Hematopoietic multipotent progenitor cell treated with erythropoietin and hydrocortisone succinate and interleukin-3 and kit ligand, for 6 days (in vitro differentiated cells): ENCODE measurements around the gene FHOD3.

Source experiments
- DNase-seq: peaks from one replicate; pipeline ENCODE4 v3.0.0-alpha.2; 2015

FHOD3 gene

GRCh38 chr18:36387310-36387709 is 89.8 kb downstream of the FHOD3 start:
- no peak for DNase-seq

GRCh38 chr18:36388310-36388709 is 90.8 kb downstream of the FHOD3 start:
- no peak for DNase-seq

DNA sequence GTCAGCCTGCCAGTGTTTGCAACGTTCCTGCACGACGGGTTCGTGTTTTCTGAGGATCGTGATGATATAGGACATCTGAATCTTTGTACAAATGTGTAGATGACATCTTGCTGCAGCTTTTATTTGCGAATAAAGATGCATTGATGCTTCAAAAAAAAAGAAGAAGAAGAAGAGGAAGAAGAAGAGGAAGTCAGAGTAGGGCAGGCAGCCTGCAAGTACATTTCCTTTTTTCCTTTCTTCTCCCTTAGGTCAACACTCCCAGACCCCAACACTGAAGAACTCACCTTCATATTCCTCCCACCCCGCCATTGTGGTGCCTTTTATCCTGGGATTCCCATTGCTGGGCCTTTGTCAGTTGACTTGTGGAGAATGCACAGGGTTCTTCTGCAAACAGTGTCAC is 91.5 kb downstream of the FHOD3 start:
- no peak for DNase-seq

GRCh38 chr18:36389811-36390581 is 92.5 kb downstream of the FHOD3 start:
- DNase-seq = no peak

DNA sequence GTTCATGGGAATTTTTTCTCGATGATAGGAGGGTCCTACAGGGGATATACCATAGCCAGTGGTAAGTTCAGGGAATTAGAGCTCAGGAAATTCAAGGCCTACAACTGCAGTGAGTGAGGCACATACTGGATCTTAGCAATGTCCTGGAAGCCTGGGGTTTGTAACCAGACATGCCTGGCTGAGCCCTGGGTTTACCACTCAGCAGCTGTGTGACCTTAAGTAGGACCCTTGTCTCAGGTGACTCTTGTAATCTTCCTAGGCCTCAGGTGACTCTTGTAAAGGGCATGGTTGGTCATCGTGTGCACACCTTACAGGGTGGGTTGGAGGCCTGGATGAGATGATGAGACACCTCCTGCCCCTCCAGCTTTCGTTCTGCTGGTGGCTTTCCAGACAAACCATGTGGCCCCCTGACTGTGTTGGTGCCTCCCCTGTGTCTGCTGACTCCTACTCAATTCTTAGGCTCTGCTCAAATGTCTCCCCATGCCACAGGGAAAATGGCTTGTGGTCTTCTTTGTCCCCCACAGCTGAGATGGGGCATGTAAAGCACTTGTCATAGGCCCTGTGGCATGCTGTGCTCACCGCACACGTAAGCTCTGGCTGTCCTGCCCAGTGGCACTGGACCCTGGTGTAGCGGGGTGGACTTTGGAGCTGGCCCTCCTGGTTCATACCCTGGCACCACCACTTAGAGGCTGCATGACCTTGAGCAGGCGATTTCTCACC is 94.1 kb downstream of the FHOD3 start:
- DNase-seq = no peak

GRCh38 chr18:36392164-36392978 is 94.9 kb downstream of the FHOD3 start:
- no peak for DNase-seq

- DNase-seq = no peak
Observed at GRCh38 chr18:36392979-36393287, 95.4 kb downstream of the FHOD3 start.

DNA sequence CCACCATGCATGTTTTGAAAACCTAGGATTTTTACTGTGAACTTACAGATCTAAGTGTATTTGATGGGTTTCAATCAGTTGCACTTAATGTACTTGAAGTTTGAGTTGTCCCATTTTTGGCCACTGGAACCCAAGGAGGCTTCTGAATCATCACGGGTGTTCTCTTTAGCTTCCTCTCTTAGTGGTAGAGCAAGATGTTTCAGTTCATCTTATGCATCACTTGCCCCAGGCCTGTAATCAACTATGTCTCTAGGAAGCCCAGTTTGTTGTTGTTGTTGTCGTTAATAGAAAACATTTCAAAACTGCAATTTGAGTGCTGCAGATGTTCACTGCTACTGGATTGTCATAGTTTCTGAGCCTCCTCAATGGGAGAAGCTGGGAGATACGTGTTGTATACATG is 97.0 kb downstream of the FHOD3 start:
- no peak for DNase-seq

DNA sequence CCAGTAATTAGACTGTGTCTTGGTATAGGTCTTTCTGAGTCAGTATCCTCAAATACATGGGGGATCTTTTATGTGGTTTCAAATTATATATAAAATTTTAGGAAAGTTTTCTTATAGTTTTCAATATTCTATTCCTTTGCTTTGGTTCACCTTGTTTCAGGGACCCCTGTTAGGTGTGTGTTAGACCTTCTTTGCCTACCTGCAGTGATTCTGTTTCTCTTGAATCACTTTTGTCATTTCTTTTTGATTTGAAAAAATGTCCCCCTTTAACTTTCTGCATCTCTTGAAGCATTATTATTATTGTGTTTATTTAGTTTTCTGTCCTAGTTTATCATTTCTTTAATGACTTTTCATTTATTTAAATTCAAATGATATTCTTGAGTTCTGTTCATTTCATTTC is 98.7 kb downstream of the FHOD3 start:
- no peak for DNase-seq

- no peak for DNase-seq
Observed at GRCh38 chr18:36397033-36397432, 99.5 kb downstream of the FHOD3 start.

GRCh38 chr18:36398419-36398818 is 100.9 kb downstream of the FHOD3 start:
- no peak for DNase-seq

DNA sequence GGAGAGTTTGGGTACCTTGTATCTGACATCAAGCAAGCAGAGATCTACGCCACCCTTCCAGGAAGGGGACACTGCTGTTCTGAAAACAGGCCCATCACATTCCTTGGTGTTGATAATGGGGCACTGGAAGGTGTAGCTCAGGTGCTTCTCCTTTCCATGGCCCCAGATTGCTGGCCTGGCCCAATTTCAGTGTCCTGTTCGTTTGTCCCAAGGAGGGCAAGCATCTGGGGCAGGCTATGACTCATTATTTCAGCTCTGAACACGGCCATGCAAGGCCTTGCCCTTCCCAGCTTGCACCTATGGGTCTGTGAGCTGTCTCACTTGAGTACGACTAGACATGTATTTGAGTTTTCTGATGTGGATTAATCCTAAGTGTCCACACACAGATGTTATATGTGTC is 101.5 kb downstream of the FHOD3 start:
- DNase-seq = no peak

DNA sequence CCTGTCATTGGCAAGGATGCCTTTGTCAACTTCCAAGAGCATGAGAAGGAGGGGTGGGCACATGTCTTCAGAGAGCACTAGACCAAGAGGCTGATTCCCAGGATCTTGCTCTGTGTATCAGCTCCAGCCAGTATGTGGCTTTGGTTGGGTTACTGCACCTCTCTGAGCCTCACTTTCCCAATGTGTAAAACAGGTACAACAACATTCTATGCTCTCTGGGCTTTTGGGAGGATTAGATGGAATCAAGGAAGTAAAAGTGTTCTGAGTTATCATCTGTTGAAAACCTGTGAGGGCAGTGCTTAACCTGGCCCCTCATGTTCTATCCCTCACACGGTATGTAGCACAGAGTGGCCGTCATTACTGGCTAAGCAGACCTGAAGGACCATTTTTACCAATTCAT is 103.9 kb downstream of the FHOD3 start:
- no peak for DNase-seq

GRCh38 chr18:36402765-36403396 is 105.4 kb downstream of the FHOD3 start:
- no peak for DNase-seq

GRCh38 chr18:36403896-36404820 is 106.6 kb downstream of the FHOD3 start:
- no peak for DNase-seq

- no peak for DNase-seq
Observed at GRCh38 chr18:36405611-36406010, 108.1 kb downstream of the FHOD3 start.

- DNase-seq = no peak
Observed at GRCh38 chr18:36406805-36407204, 109.3 kb downstream of the FHOD3 start.

DNA sequence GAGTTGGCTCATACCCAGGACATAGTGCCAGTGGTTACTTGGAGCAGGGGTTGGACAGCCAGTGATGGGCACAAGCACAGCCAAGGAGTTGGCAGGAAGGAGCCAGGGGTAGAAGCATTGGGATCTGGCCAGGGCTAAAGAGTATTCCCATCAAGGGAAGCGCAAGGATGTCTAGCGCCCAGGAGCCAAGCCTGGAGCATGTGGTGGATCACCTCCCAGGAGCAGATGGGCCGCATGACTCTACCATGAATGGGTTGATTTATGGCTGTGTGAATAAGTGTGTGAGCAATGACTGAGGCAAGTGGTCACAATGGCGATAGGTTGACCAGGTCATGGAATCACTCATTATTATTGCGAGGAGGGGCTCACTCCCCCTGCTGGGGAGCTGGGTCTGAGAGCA is 111.1 kb downstream of the FHOD3 start:
- no peak for DNase-seq

DNA sequence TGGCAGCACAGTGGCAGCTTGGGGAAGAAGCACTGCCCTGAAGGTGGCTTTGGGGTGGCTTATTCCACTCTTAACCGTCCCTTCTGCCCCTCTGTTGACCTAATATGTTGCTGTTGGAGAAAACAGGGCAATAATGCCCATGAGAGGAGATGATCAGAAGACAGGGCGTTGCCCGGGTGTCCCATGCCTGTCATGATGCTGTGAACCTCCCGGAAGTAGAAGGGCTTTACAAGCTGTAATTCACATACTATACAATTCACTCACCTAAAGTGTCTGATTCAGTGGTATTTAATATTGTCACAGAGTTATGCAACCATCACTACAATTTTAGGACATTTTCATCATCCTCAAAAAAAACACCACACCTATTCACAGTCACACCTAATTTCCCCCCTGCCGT is 112.3 kb downstream of the FHOD3 start:
- DNase-seq = no peak

- no peak for DNase-seq
Observed at GRCh38 chr18:36410346-36410745, 112.8 kb downstream of the FHOD3 start.

GRCh38 chr18:36411745-36412168 is 114.2 kb downstream of the FHOD3 start:
- DNase-seq = peak; percentile 27

GRCh38 chr18:36412778-36413177 is 115.3 kb downstream of the FHOD3 start:
- peak; percentile 26 for DNase-seq
